Parathyroid adenoma (tissue), 2 donors: ENCODE results near the gene CYBA.

Experiments used
- H2AFZ ChIP-seq: fragments of 300-600 bp; sonication (generic); one replicate; pipeline ENCODE4 v1.7.0; 2017; ENCODE audit warnings: antibody characterized with exemption, mild to moderate bottlenecking
- H3K27ac ChIP-seq: fragments of 300-600 bp; sonication (generic); one replicate; pipeline ENCODE4 v1.7.0; 2017
- H3K27me3 ChIP-seq: fragments of 300-600 bp; sonication (generic); one replicate; pipeline ENCODE4 v1.7.0; 2017; ENCODE audit warnings: low read length; ENCODE audit not compliant: control insufficient read depth, insufficient read depth
- H3K36me3 ChIP-seq: fragments of 300-600 bp; sonication (generic); one replicate; pipeline ENCODE4 v1.7.0; 2017; ENCODE audit warnings: low read length; ENCODE audit not compliant: control insufficient read depth, insufficient read depth
- H3K4me1 ChIP-seq: fragments of 300-600 bp; sonication (generic); one replicate; pipeline ENCODE4 v1.7.0; 2017; ENCODE audit warnings: control low read depth
- H3K4me2 ChIP-seq: fragments of 300-600 bp; sonication (generic); one replicate; pipeline ENCODE4 v1.7.0; 2017; ENCODE audit warnings: low read length
- H3K4me3 ChIP-seq: fragments of 300-600 bp; sonication (generic); one replicate; pipeline ENCODE4 v1.7.0; 2017; ENCODE audit warnings: low read depth, low read length
- H3K79me2 ChIP-seq: fragments of 300-600 bp; sonication (generic); one replicate; pipeline ENCODE4 v1.7.0; 2017; ENCODE audit warnings: control low read depth
- H3K9ac ChIP-seq: fragments of 300-600 bp; sonication (generic); one replicate; pipeline ENCODE4 v1.7.0; 2017; ENCODE audit warnings: mild to moderate bottlenecking
- H3K9me3 ChIP-seq: fragments of 300-600 bp; sonication (generic); one replicate; pipeline ENCODE4 v1.7.0; 2017; ENCODE audit warnings: low read length; ENCODE audit not compliant: control insufficient read depth
- TF ChIP-seq, protein P1 (sequence below): fragments of 300-600 bp; sonication (generic); IDR thresholded peaks from one replicate; pipeline ENCODE4 v1.7.0; 2017; ENCODE audit warnings: antibody characterized with exemption, mild to moderate bottlenecking
- donor health status: primary hyperparathyroidism.

CYBA gene

DNA sequence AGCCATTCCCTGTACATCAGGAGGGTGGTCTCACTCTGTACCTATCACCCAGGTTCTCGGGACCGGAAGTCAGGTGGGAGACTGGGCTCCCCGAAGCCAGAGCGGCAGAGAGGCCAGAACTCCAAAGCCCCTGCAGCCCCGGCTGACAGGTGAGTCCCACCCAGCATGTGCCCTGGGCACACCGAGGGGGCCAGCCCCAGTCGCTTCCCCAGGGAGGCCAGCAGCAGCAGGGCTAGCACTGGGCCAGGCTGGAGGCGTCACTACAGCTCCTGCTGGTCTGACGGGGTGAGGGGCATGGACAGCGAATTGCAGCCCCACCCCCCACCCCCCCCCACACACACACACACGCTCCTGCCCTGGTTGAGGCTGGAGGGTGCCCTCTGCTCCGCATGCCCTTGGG lies 20.4 kb downstream of the CYBA start:
- Histone ChIP-seq H2AFZ (no peak overlapping the region), H3K4me3 (no peak overlapping the region), H3K4me1 (no peaks in the 10 kb centered on the region), H3K9ac (no peak overlapping the region), H3K36me3 (no peaks in the 10 kb centered on the region), H3K79me2 (no peaks in the 10 kb centered on the region), H3K4me2 (no peak overlapping the region), H3K27me3 (no peaks in the 10 kb centered on the region), H3K27ac (no peak overlapping the region), H3K9me3 (no peaks in the 10 kb centered on the region)
- TF ChIP-seq, protein P1, sequence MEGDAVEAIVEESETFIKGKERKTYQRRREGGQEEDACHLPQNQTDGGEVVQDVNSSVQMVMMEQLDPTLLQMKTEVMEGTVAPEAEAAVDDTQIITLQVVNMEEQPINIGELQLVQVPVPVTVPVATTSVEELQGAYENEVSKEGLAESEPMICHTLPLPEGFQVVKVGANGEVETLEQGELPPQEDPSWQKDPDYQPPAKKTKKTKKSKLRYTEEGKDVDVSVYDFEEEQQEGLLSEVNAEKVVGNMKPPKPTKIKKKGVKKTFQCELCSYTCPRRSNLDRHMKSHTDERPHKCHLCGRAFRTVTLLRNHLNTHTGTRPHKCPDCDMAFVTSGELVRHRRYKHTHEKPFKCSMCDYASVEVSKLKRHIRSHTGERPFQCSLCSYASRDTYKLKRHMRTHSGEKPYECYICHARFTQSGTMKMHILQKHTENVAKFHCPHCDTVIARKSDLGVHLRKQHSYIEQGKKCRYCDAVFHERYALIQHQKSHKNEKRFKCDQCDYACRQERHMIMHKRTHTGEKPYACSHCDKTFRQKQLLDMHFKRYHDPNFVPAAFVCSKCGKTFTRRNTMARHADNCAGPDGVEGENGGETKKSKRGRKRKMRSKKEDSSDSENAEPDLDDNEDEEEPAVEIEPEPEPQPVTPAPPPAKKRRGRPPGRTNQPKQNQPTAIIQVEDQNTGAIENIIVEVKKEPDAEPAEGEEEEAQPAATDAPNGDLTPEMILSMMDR: no peak

DNA sequence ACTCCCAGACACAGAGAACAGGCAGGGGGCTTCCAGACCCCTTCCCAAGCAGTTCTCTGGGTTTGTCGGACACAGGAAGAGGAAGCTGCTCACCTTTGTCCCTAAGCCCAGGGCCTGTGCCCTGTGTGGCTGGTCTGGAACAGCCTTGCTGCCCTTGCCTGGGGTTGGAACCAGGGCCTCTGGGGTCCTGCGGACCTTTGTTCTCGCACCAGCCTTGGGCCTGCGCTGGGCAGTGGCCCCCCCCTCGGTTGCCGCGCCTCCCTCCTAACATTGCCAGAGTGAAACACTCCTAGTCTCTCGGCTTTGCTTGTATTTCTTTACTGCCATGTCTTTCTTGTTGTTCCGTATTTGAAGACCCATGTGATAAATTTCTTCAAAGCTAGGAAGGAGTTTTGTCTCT lies 21.0 kb downstream of the CYBA start:
- H3K27ac ChIP-seq: no peak overlapping the region
- no peak overlapping the region for H2AFZ ChIP-seq
- no peaks in the 10 kb centered on the region for H3K4me1 ChIP-seq
- H3K27me3 ChIP-seq: no peaks in the 10 kb centered on the region
- no peaks in the 10 kb centered on the region for H3K79me2 ChIP-seq
- no peak overlapping the region for H3K4me3 ChIP-seq
- TF ChIP-seq, protein P1: no peak
- H3K4me2 ChIP-seq: no peak overlapping the region
- no peak overlapping the region for H3K9ac ChIP-seq
- H3K36me3 ChIP-seq: no peaks in the 10 kb centered on the region
- H3K9me3 ChIP-seq: no peaks in the 10 kb centered on the region

DNA sequence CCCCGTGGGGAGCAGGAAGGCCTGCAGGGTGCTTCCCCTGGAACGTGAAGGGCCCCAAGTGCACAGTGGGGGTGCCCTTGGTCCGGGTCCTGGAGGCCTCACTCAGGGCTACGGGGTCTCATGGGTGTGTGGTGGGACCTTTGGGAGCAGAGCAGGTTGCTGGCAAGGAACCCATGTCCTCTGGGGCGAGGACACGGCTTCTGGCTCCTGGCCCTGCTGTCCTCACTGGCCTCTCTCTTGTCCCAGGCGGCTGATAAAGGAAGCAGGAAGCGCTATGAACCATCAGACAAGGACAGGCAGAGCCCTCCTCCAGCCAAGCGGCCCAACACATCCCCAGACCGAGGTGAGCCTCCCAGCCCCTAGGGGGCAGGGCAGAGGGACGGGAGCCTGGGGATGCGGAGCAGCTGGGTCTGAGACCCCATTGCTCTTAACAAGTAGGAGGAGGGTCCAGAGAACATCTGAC lies 22.3 kb downstream of the CYBA start:
- no peaks in the 10 kb centered on the region for H3K9me3 ChIP-seq
- no peak overlapping the region for H3K4me2 ChIP-seq
- no peak overlapping the region for H2AFZ ChIP-seq
- H3K9ac ChIP-seq: no peak overlapping the region
- no peaks in the 10 kb centered on the region for H3K79me2 ChIP-seq
- H3K4me1 ChIP-seq: no peaks in the 10 kb centered on the region
- no peak overlapping the region for H3K4me3 ChIP-seq
- no peaks in the 10 kb centered on the region for H3K36me3 ChIP-seq
- TF ChIP-seq, protein P1: peak; percentile 16
- no peaks in the 10 kb centered on the region for H3K27me3 ChIP-seq
- no peak overlapping the region for H3K27ac ChIP-seq

DNA sequence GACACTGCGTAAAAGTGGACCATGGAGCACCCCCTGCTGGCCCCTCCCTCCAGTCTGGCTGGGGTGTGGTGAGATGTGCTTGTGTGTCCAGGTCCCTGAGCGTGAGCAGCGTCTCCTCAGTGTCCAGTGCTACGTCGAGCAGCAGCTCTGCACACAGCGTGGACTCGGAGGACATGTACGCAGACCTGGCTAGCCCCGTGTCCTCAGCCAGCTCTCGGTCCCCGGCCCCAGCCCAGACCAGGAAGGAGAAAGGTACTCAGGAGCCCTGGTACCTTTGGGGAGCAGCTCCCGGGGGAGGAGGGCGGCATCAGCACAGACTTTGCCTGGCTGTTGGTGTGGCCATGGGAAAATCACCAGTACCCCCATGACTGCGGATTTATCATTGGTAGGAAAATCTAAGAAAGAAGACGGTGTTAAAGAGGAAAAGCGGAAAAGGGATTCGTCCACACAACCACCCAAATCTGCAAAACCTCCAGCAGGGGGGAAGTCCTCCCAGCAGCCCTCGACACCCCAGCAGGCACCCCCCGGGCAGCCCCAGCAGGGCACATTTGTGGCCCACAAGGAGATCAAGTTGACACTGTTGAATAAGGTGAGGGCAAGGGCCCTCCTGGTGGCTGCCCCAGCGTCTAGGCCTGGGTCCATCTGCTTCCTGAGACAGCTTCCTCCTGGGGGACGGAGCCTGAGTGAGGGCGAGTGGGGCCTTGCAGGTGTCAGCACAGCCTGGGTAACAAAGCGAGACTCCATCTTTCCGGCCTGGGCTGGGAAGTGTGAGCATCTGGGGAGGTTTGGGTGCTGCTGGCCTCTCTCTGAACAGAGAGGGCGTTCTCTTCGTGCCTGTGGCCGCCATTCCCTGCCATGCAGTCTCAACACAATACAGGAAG lies 23.1 kb downstream of the CYBA start:
- TF ChIP-seq, protein P1: no peak

DNA sequence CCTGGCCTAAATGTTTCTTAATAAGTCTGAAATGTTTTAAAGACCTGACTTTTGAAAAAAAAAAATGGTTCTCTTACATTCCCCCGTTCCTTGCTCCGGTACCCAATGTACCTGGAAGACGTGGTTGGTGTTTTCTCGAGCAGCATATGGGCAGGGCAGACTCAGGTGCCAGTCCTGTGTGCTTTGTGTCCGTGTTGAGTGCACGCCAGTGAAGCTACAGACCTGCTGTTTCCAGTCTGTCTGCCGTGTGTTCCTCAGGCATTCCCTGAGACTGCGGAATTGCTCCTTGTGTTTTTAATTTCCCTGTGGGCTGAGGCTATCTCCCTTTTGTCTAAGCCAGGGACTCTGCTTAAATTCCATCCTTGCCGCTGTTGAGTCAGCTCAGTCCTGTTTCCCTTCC lies 24.2 kb downstream of the CYBA start:
- H3K9ac ChIP-seq: no peak overlapping the region
- no peaks in the 10 kb centered on the region for H3K36me3 ChIP-seq
- H3K4me2 ChIP-seq: no peak overlapping the region
- H3K27ac ChIP-seq: no peak overlapping the region
- no peak overlapping the region for H2AFZ ChIP-seq
- TF ChIP-seq, protein P1: no peak
- H3K27me3 ChIP-seq: no peaks in the 10 kb centered on the region
- H3K9me3 ChIP-seq: no peaks in the 10 kb centered on the region
- H3K4me1 ChIP-seq: no peaks in the 10 kb centered on the region
- H3K4me3 ChIP-seq: no peak overlapping the region
- peaks cover 2% of the 10 kb centered on the region for H3K79me2 ChIP-seq

More for the DNA sequence above, 23.1 kb downstream of the CYBA start:
- Histone ChIP-seq H3K9me3 (no peaks in the 10 kb centered on the region), H3K36me3 (no peaks in the 10 kb centered on the region), H3K4me1 (no peaks in the 10 kb centered on the region), H2AFZ (no peak overlapping the region), H3K4me2 (no peak overlapping the region), H3K4me3 (no peak overlapping the region), H3K79me2 (no peaks in the 10 kb centered on the region), H3K27ac (no peak overlapping the region), H3K9ac (no peak overlapping the region), H3K27me3 (no peaks in the 10 kb centered on the region)
